Uterus (tissue), 2 donors: Measurements from ENCODE around the gene GRIN2A.

Experiments used
- POLR2A ChIP-seq, 2 donors: fragments of 450-650 bp; IDR thresholded peaks; one replicate each; pipeline ENCODE4 v1.6.1; 2016; ENCODE audit warnings: antibody characterized with exemption in 2 of 2, mild to moderate bottlenecking in 1 of 2, moderate library complexity in 1 of 2
- TF ChIP-seq, protein P1 (sequence below), 4 experiments: fragments of 200-600 bp in 2 of 4; fragments of 450-650 bp in 2 of 4; sonication (generic) in 2 of 4; IDR thresholded peaks; one replicate each; pipeline ENCODE4 v1.5.1; 2016 to 2019; ENCODE audit warnings: antibody characterized with exemption in 4 of 4, mild to moderate bottlenecking in 2 of 4, moderate library complexity in 1 of 4

GRCh38 chr16:10205688-10206087 lies 23.5 kb upstream of the GRIN2A start:
- TF ChIP-seq, protein P1, sequence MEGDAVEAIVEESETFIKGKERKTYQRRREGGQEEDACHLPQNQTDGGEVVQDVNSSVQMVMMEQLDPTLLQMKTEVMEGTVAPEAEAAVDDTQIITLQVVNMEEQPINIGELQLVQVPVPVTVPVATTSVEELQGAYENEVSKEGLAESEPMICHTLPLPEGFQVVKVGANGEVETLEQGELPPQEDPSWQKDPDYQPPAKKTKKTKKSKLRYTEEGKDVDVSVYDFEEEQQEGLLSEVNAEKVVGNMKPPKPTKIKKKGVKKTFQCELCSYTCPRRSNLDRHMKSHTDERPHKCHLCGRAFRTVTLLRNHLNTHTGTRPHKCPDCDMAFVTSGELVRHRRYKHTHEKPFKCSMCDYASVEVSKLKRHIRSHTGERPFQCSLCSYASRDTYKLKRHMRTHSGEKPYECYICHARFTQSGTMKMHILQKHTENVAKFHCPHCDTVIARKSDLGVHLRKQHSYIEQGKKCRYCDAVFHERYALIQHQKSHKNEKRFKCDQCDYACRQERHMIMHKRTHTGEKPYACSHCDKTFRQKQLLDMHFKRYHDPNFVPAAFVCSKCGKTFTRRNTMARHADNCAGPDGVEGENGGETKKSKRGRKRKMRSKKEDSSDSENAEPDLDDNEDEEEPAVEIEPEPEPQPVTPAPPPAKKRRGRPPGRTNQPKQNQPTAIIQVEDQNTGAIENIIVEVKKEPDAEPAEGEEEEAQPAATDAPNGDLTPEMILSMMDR (IDR thresholded peaks at IDR 0.05) = no peak
- TF ChIP-seq POLR2A (IDR thresholded peaks at IDR 0.05) = no peak
